ENCODE results near the gene HMGCL. TPM values are rescaled to one million over a fixed set of nuclear protein-coding genes. Genes with fewer than 3 reads are reported as not detected.

Gene HMGCL
- total and polyA plus RNA-seq, 2 of the 13 experiments (the other 11 are each of a cell fraction or from before 2014, with no cell fraction given), result 21.3 to 41.4 TPM

GRCh38 chr1:23790696-23791515, 34.3 kb downstream of the HMGCL start, which contains the start of gene LYPLA2 (continued):
- TF ChIP-seq ZNF597 (CRISPR knock-in tag; IDR thresholded peaks at IDR 0.05), result no peak
- TF ChIP-seq ZNF589 (CRISPR knock-in tag; conservative IDR thresholded peaks at IDR 0.05), result no peak
- TF ChIP-seq MYC (CRISPR knock-in tag; IDR thresholded peaks at IDR 0.05; ENCODE audit: borderline replicate concordance), result peak; percentile 43; the same call in 1 of the 2 replicates
- no peak for TF ChIP-seq ATRX (CRISPR knock-in tag; IDR thresholded peaks at IDR 0.05; ENCODE audit: borderline replicate concordance)
- no peak for TF ChIP-seq BCL3 (CRISPR knock-in tag; IDR thresholded peaks at IDR 0.05)
- TF ChIP-seq KDM5B (CRISPR knock-in tag; IDR thresholded peaks at IDR 0.05; ENCODE audit: borderline replicate concordance), result no peak
- no peak for TF ChIP-seq SMAD9 (CRISPR knock-in tag; IDR thresholded peaks at IDR 0.05)
- TF ChIP-seq ZNF800 (CRISPR knock-in tag; IDR thresholded peaks at IDR 0.05), result no peak
- TF ChIP-seq TAF15 (IDR thresholded peaks at IDR 0.05; ENCODE audit: low read depth, low read length, poor library complexity, severe bottlenecking), result peak; percentile 73
- no peak for TF ChIP-seq ZNF24 (IDR thresholded peaks at IDR 0.05)
- no peak for TF ChIP-seq ZNF101 (CRISPR knock-in tag; IDR thresholded peaks at IDR 0.05; ENCODE audit: borderline replicate concordance, low read depth)
- TF ChIP-seq TOE1 (CRISPR knock-in tag; IDR thresholded peaks at IDR 0.05), result no peak
- no peak for TF ChIP-seq ZUFSP (CRISPR knock-in tag; IDR thresholded peaks at IDR 0.05; ENCODE audit: borderline replicate concordance)
- TF ChIP-seq ZNF292 (CRISPR knock-in tag; IDR thresholded peaks at IDR 0.05; ENCODE audit: borderline replicate concordance, low read depth), result no peak; the same call in 1 of the 2 replicates
- TF ChIP-seq ZNF329 (CRISPR knock-in tag; IDR thresholded peaks at IDR 0.05; ENCODE audit: low read depth), result no peak
- no peak for TF ChIP-seq IKZF4 (CRISPR knock-in tag; IDR thresholded peaks at IDR 0.05; ENCODE audit: borderline replicate concordance, low read depth, not compliant biosample characterization)
- TF ChIP-seq ZNF549 (CRISPR knock-in tag; IDR thresholded peaks at IDR 0.05), result no peak
- no peak for TF ChIP-seq ZNF414 (CRISPR knock-in tag; IDR thresholded peaks at IDR 0.05)
- no peak for TF ChIP-seq ZNF780A (CRISPR knock-in tag; IDR thresholded peaks at IDR 0.05)
- 0 out of 2 replicates have a peak, but pooled peaks have one; percentile 16 for TF ChIP-seq BHLHE40 (IDR thresholded peaks at IDR 0.05; ENCODE audit: low read length)
